Vagina (tissue), 2 donors: ENCODE data around the gene SPDYE4.

Experiments used
- CTCF ChIP-seq, 3 experiments: fragments of 450-650 bp in 2 of 3; fragments of 200-600 bp in 1 of 3; sonication (generic) in 1 of 3; IDR thresholded peaks; one replicate each; pipeline ENCODE4 v1.5.1; 2017 to 2019; ENCODE audit warnings: antibody characterized with exemption in 3 of 3, mild to moderate bottlenecking in 2 of 3, moderate library complexity in 2 of 3
- POLR2A ChIP-seq, 2 donors: fragments of 450-650 bp; IDR thresholded peaks; one replicate each; pipeline ENCODE4 v1.6.1; 2017; ENCODE audit warnings: antibody characterized with exemption in 2 of 2, mild to moderate bottlenecking in 2 of 2, moderate library complexity in 2 of 2

GRCh38 chr17:8720596-8720995, 37.8 kb downstream of the SPDYE4 start:
- TF ChIP-seq POLR2A (IDR thresholded peaks at IDR 0.05) (no peak), CTCF (IDR thresholded peaks at IDR 0.05) (no peak)
